Spleen (tissue), 11 donors: Measurements from ENCODE around the gene PPARGC1A. TPM values are rescaled to one million over a fixed set of nuclear protein-coding genes. Genes with fewer than 3 reads are reported as not detected.

ENCODE experiments used
- DNase-seq: peaks from one replicate; pipeline ENCODE4 v3.0.0-alpha.2; 2020
- H3K27ac ChIP-seq, 8 donors: fragments of 200-600 bp; sonication (generic) in 7 of 8; 1 replicate in 4 of 8; 2 replicates in 4 of 8; pipeline versions ENCODE4 v1.5.0 to v1.8.0; 2016 to 2021; ENCODE audit warnings: inconsistent platforms in 4 of 8, mild to moderate bottlenecking in 4 of 8, moderate library complexity in 1 of 8
- H3K27me3 ChIP-seq, 7 donors: fragments of 200-600 bp; sonication (generic) in 6 of 7; replicated peaks in 1 of 7; 1 replicate in 4 of 7; 2 replicates in 3 of 7; pipeline versions ENCODE4 v1.5.0 to v1.8.0; 2016 to 2021; ENCODE audit warnings: inconsistent platforms in 3 of 7, mild to moderate bottlenecking in 1 of 7
- H3K36me3 ChIP-seq, 6 donors: fragments of 200-600 bp; sonication (generic) in 5 of 6; 1 replicate in 4 of 6; 2 replicates in 2 of 6; pipeline versions ENCODE4 v1.5.0 to v1.8.0; 2016 to 2021; ENCODE audit warnings: inconsistent platforms in 2 of 6
- H3K4me1 ChIP-seq, 6 donors: fragments of 200-600 bp; sonication (generic) in 5 of 6; 1 replicate in 3 of 6; 2 replicates in 3 of 6; pipeline versions ENCODE4 v1.5.0 to v1.8.0; 2016 to 2021; ENCODE audit warnings: inconsistent platforms in 3 of 6
- H3K4me3 ChIP-seq, 8 donors: fragments of 200-600 bp; sonication (generic) in 7 of 8; 1 replicate in 4 of 8; 2 replicates in 4 of 8; pipeline versions ENCODE4 v1.5.0 to v1.8.0; 2016 to 2021; ENCODE audit warnings: inconsistent platforms in 4 of 8, mild to moderate bottlenecking in 4 of 8, moderate library complexity in 2 of 8
- H3K9me3 ChIP-seq, 8 donors: fragments of 200-600 bp; sonication (generic) in 7 of 8; 1 replicate in 4 of 8; 2 replicates in 4 of 8; pipeline versions ENCODE4 v1.5.0 to v1.8.0; 2016 to 2021; ENCODE audit warnings: inconsistent platforms in 4 of 8
- POLR2A ChIP-seq, 3 donors: fragments of 450-650 bp; IDR thresholded peaks; one replicate each; pipeline ENCODE4 v1.5.1; 2017; ENCODE audit warnings: antibody characterized with exemption in 3 of 3, mild to moderate bottlenecking in 1 of 3
- POLR2AphosphoS5 ChIP-seq, 3 donors: sonication (generic); formaldehyde crosslinking; IDR thresholded peaks; one replicate each; pipeline ENCODE4 v1.5.1; 2017; ENCODE audit warnings: antibody characterized with exemption in 3 of 3
- WGBS, 5 donors: extraction: QIAGEN DNeasy Blood & Tissue Kit in 3 of 5; methylation state at CpG; one replicate each; pipeline versions ENCODE4 v1.1.5 to v1.1.7; 2013 to 2018; 5-methylcytosine and 5-hydroxymethylcytosine counted together
- intact Hi-C: fragments of 100-400 bp; cut with DNase I; formaldehyde crosslinking; loops from one replicate; pipeline ENCODE4 v1.15.0; 2023; ENCODE audit warnings: low total_unique reads
- polyA plus RNA-seq, 3 donors: library from polyadenylated mRNA; stranded (reverse); fragments of 200-250 nt; gene quantifications; one replicate each; pipeline ENCODE4 v1.2.1, GENCODE V29; 2013
- total RNA-seq, 7 donors: library from RNA; depleted of rRNA in 3 of 7; stranded (reverse); fragments of >200 nt in 3 of 7; fragmentation: NEBNext Ultra II Directional in 4 of 7; extraction: Animal tissue kit (Norgen Biotek cat#: 25700) in 4 of 7; gene quantifications; one replicate each; pipeline versions ENCODE4 v1.1.0 to v1.2.1, GENCODE V29; 2016 to 2021
- TF ChIP-seq, protein P1 (sequence below), 11 experiments: fragments of 200-600 bp in 7 of 11; fragments of 450-650 bp in 4 of 11; sonication (generic) in 4 of 11; IDR thresholded peaks in 8 of 11; conservative IDR thresholded peaks in 3 of 11; 1 replicate in 7 of 11; 2 replicates in 4 of 11; pipeline versions ENCODE4 v1.4.0 to v1.8.0; 2016 to 2021; ENCODE audit warnings: antibody characterized with exemption in 11 of 11, inconsistent platforms in 4 of 11, mild to moderate bottlenecking in 1 of 11
- donor health status: healthy with polysubstance abuse.
- donor health status: DM: no; HTN: no; CAD: no; lungs with moderate emphysema.
- donor health status: DM: no; HTN: no; CAD: no.
- donor health status: Bipolar disorder and iron deficiency.
- donor health status: healthy.
- donor health status: DM: no; HTN: no; CAD: no.
- donor health status: DM: yes; HTN: yes; CAD: no.

PPARGC1A gene
- total and polyA plus RNA-seq, 10 donors: 0.32 to 7.3 (median 2.6) TPM

DNA sequence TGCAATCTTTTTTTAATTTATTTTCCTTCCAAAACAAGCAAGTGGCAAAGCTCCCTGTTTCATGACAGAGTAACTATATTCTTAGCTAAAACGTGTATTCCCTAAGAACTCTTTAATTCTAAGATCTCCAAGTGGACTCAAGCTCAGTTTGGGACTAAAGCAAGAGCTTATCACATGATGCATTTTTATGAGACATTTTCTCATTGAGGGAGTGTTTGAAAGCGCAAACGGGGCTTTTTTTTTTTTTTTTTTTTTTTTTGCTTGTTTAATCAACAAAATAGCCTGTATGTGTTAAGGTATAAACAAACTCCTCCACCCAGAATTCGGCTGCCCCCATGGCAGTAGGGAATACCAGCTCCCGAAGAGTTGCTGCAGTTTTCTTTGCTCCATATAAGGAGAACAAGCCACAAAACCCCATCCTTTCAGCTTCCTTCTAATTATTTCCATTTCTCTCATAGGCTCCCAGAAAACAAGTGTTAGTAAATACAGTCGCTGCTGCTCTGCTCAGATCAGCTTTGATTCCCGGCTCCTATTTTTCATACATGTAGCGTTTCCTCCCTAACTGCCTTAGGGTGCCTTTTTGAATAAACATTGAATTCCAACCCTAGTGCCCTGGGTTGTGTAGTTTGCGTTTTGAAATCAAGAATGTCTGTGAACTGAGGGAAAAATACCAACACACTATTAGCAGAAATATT lies 669 bp upstream of the PPARGC1A start:
- Histone ChIP-seq H3K4me1 (peaks cover 0 to 18% (median 7%) of the 10 kb centered on the region in 6 donors), H3K27me3 (peaks cover 0 to 4% (median 0%) of the 10 kb centered on the region in 7 donors), H3K36me3 (no peaks in the 10 kb centered on the region), H3K9me3 (no peaks in the 10 kb centered on the region), H3K27ac (peak overlapping the region in 6 of 8 donors; percentile 16 to 67 (median 53)), H3K4me3 (peak overlapping the region in 4 of 8 donors; percentile 20 to 64 (median 40))
- intact Hi-C loops: no loop called here
- TF ChIP-seq POLR2A (IDR thresholded peaks at IDR 0.05): no peak
- no peak for TF ChIP-seq POLR2AphosphoS5 (IDR thresholded peaks at IDR 0.05)
- TF ChIP-seq, protein P1, sequence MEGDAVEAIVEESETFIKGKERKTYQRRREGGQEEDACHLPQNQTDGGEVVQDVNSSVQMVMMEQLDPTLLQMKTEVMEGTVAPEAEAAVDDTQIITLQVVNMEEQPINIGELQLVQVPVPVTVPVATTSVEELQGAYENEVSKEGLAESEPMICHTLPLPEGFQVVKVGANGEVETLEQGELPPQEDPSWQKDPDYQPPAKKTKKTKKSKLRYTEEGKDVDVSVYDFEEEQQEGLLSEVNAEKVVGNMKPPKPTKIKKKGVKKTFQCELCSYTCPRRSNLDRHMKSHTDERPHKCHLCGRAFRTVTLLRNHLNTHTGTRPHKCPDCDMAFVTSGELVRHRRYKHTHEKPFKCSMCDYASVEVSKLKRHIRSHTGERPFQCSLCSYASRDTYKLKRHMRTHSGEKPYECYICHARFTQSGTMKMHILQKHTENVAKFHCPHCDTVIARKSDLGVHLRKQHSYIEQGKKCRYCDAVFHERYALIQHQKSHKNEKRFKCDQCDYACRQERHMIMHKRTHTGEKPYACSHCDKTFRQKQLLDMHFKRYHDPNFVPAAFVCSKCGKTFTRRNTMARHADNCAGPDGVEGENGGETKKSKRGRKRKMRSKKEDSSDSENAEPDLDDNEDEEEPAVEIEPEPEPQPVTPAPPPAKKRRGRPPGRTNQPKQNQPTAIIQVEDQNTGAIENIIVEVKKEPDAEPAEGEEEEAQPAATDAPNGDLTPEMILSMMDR (IDR thresholded peaks at IDR 0.05 in 8 of 11, conservative IDR thresholded peaks at IDR 0.05 in 3 of 11): no peak
- 31 to 38% (median 32%) methylated on average over 9 of the region's 9 CpGs for WGBS, 5 donors
- no peak for DNase-seq

DNA sequence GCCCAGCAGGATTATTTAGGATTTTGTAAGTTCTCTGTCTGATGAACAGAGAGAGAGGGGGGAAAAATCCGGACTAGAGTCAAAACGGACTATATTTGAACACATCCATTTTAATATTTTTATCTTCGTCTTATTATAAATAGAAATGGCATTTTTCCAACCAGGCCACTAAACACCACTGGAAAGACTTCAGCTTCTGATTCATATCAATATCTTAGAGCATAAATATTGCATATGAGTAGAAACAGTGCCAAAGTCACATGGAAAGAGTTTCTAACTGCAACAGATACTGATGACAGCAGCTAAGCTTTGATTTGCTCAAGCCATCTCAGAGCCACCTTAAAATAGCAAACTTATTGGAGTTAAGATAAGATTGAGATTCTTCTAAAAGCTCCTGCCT lies 456 bp downstream of the PPARGC1A start:
- Histone ChIP-seq H3K36me3 (no peaks in the 10 kb centered on the region), H3K9me3 (no peaks in the 10 kb centered on the region), H3K27me3 (peaks cover 0 to 4% (median 0%) of the 10 kb centered on the region in 7 donors), H3K4me3 (peak overlapping the region; percentile 16 to 64 (median 26)), H3K4me1 (peaks cover 0 to 18% (median 7%) of the 10 kb centered on the region in 6 donors), H3K27ac (peak overlapping the region in 7 of 8 donors; percentile 16 to 67 (median 48))
- no peak for TF ChIP-seq POLR2AphosphoS5 (IDR thresholded peaks at IDR 0.05)
- TF ChIP-seq, protein P1 (IDR thresholded peaks at IDR 0.05 in 8 of 11, conservative IDR thresholded peaks at IDR 0.05 in 3 of 11): no peak
- TF ChIP-seq POLR2A (IDR thresholded peaks at IDR 0.05): no peak
- intact Hi-C loops: no loop called here
- WGBS, 5 donors: 7 to 17% (median 15%) methylated on average over 3 of the region's 3 CpGs
- no peak for DNase-seq

DNA sequence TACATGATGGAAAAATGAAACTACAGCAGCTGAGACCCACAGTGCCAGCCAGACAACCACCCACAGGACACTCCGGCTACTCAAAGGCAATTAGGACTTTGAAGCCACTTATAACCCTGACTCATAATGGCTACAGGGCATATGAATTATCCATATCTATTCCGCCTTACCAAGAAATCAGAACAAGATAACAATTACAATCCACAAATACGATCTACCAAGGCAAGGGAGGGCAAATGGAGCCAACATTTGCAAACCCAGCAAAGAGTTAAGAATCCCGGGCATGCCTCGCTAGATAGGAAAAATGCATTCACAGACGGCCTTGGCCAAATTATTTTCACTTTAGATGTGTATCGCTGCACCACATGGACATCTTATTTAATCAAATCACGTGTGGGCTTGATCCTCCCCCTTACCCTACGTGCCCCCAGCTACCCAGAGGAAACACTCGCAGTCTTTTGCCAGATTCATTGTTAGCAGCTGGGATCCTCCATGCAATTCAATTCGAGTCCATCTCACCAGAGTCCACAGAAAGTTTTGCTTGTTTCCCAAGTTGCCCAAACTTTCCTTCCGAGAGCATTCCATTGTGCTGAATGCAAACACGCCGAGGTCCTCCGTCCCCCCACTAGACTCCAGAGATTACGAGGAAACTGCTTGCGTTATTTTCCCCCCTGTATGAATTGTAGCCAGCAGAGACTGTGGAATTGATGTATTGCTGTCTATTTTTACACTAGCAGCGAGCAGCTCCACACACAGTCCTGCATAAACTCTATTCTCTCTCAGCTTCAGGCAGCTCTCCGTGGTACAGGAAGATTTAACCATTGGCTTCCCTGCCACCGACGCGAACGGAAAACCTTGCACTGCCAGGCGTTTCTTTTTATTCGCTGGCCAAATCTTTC lies 1.2 kb downstream of the PPARGC1A start:
- peak overlapping the region; percentile 16 to 64 (median 26) for H3K4me3 ChIP-seq
- 21 to 27% (median 22%) methylated on average over 25 of the region's 25 CpGs for WGBS, 5 donors
- peak overlapping the region in 7 of 8 donors; percentile 16 to 67 (median 48) for H3K27ac ChIP-seq
- no peaks in the 10 kb centered on the region for H3K9me3 ChIP-seq
- H3K27me3 ChIP-seq: peaks cover 0 to 4% (median 0%) of the 10 kb centered on the region in 7 donors
- no peaks in the 10 kb centered on the region for H3K36me3 ChIP-seq
- TF ChIP-seq, protein P1 (IDR thresholded peaks at IDR 0.05 in 8 of 11, conservative IDR thresholded peaks at IDR 0.05 in 3 of 11): no peak
- peaks cover 0 to 18% (median 7%) of the 10 kb centered on the region in 6 donors for H3K4me1 ChIP-seq
- DNase-seq: no peak
- intact Hi-C loops: no loop called here
